DMS79 treated with DMSO at 0.1 percent for 48 hours (cell line): ENCODE results near the gene EIF5A2.

Experiments used
- DNase-seq: peaks from one replicate; lab custom pipeline; 2025; lab: John Stamatoyannopoulos, UW

Gene EIF5A2

GRCh38 chr3:170852324-170852723, 56.1 kb downstream of the EIF5A2 start:
- no peak for DNase-seq

GRCh38 chr3:170848292-170848917, 60.0 kb downstream of the EIF5A2 start:
- DNase-seq = peak; percentile 36

- no peak for DNase-seq
Observed at GRCh38 chr3:170844377-170844776, 64.1 kb downstream of the EIF5A2 start.

- no peak for DNase-seq
Observed at GRCh38 chr3:170840291-170840859, 68.1 kb downstream of the EIF5A2 start.

GRCh38 chr3:170839518-170840100, 68.8 kb downstream of the EIF5A2 start:
- no peak for DNase-seq
